HepG2 (cell line): Measurements from ENCODE around the gene COL18A1. TPM values are rescaled to one million over a fixed set of nuclear protein-coding genes. Genes with fewer than 3 reads are reported as not detected.

Experiments
- TGIF2 ChIP-seq: IDR thresholded peaks from 2 replicates; pipeline ENCODE4 v1.6.1; 2016; ENCODE audit warnings: control low read depth, missing compliant biosample characterization
- ZC3H13 ChIP-seq: sonication (generic); formaldehyde crosslinking; IDR thresholded peaks from 2 replicates; pipeline ENCODE4 v1.8.1; 2023; ENCODE audit warnings: mild to moderate bottlenecking, missing genetic modification reagents, moderate library complexity
- ZNF609 ChIP-seq: sonication (generic); formaldehyde crosslinking; IDR thresholded peaks from 2 replicates; pipeline ENCODE4 v1.4.0; 2020; ENCODE audit warnings: mild to moderate bottlenecking, missing genetic modification reagents, borderline replicate concordance
- ZNF7 ChIP-seq: IDR thresholded peaks from 2 replicates; pipeline ENCODE4 v1.6.1; 2016; ENCODE audit warnings: missing biosample characterization, missing genetic modification reagents
- polyA plus RNA-seq, 8 experiments: library from polyadenylated mRNA; depleted of rRNA in 3 of 8; stranded (reverse) in 7 of 8; unstranded in 1 of 8; fragments of >200 nt; fragmentation: Illumina TruSeq in 4 of 8; extraction: Trizol in 4 of 8; gene quantifications; 2 replicates each; pipeline versions ENCODE4 v1.2.1 to v1.2.3, GENCODE V29; 2011 to 2016; ENCODE audit warnings: low read depth in 4 of 8, missing spikeins in 1 of 8, mixed read lengths in 1 of 8; ENCODE audit not compliant: insufficient read depth in 1 of 8
- total RNA-seq, 5 experiments: library from RNA; depleted of rRNA; stranded (reverse); fragments of >200 nt; fragmentation: Illumina TruSeq; extraction: Trizol; gene quantifications; 2 replicates each; pipeline ENCODE4 v1.2.3, GENCODE V29; 2016; ENCODE audit warnings: low read depth in 1 of 5
- TF ChIP-seq, protein P1 (sequence below): sonication (generic); formaldehyde crosslinking; IDR thresholded peaks from 2 replicates; pipeline ENCODE4 v1.4.0; 2020; ENCODE audit warnings: mild to moderate bottlenecking, missing genetic modification reagents

COL18A1 gene
- total and polyA plus RNA-seq, 2 of the 13 experiments (the other 11 are each of a cell fraction or from before 2014, with no cell fraction given) = 79.0 to 102 TPM

GRCh38 chr21:45403133-45403824, 1.7 kb upstream of the COL18A1 start (continued):
- TF ChIP-seq ZNF609 (CRISPR knock-in tag) = no peak
- TF ChIP-seq ZNF7 (CRISPR knock-in tag) = no peak
- TF ChIP-seq, protein P1, sequence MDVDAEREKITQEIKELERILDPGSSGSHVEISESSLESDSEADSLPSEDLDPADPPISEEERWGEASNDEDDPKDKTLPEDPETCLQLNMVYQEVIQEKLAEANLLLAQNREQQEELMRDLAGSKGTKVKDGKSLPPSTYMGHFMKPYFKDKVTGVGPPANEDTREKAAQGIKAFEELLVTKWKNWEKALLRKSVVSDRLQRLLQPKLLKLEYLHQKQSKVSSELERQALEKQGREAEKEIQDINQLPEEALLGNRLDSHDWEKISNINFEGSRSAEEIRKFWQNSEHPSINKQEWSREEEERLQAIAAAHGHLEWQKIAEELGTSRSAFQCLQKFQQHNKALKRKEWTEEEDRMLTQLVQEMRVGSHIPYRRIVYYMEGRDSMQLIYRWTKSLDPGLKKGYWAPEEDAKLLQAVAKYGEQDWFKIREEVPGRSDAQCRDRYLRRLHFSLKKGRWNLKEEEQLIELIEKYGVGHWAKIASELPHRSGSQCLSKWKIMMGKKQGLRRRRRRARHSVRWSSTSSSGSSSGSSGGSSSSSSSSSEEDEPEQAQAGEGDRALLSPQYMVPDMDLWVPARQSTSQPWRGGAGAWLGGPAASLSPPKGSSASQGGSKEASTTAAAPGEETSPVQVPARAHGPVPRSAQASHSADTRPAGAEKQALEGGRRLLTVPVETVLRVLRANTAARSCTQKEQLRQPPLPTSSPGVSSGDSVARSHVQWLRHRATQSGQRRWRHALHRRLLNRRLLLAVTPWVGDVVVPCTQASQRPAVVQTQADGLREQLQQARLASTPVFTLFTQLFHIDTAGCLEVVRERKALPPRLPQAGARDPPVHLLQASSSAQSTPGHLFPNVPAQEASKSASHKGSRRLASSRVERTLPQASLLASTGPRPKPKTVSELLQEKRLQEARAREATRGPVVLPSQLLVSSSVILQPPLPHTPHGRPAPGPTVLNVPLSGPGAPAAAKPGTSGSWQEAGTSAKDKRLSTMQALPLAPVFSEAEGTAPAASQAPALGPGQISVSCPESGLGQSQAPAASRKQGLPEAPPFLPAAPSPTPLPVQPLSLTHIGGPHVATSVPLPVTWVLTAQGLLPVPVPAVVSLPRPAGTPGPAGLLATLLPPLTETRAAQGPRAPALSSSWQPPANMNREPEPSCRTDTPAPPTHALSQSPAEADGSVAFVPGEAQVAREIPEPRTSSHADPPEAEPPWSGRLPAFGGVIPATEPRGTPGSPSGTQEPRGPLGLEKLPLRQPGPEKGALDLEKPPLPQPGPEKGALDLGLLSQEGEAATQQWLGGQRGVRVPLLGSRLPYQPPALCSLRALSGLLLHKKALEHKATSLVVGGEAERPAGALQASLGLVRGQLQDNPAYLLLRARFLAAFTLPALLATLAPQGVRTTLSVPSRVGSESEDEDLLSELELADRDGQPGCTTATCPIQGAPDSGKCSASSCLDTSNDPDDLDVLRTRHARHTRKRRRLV (CRISPR knock-in tag) = no peak
- no peak for TF ChIP-seq ZC3H13 (CRISPR knock-in tag)
- no peak for TF ChIP-seq TGIF2 (CRISPR knock-in tag)
